Cerebellar nuclear complex (tissue), 1 donor: ENCODE data around the gene SPARC.
"Not testable (repeated sequence)": the region's sequence is repeated elsewhere in the genome, so short reads cannot be mapped to it uniquely, and the experiment has no call there.

Experiments
- DNase-seq, 2 experiments: peaks; one replicate each; lab custom pipeline; 2025; lab: John Stamatoyannopoulos, UW

SPARC gene

GRCh38 chr5:151700296-151700695 is 13.6 kb upstream of the SPARC start:
- DNase-seq: no peak

- no peak for DNase-seq
Observed at GRCh38 chr5:151699071-151699901, 12.6 kb upstream of the SPARC start.

DNA sequence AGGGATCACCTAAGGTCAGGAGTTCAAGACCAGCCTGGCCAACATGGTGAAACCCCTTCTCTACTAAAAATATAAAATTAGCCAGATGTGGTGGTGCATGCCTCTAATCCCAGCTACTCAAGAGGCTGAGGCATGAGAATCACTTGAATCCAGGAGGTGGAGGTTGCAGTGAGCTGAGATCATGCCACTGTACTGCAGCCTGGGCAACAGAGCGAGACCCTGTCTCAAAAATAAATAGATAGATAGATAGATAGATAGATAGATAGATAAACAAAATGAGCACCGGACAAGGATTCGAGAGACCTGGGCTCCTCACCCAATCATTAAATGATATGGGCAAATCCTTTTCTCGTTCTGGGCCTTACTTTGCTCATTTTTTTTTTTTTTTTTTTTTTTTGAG is 11.4 kb upstream of the SPARC start:
- not testable (repeated sequence) for DNase-seq

GRCh38 chr5:151697452-151697851 is 10.7 kb upstream of the SPARC start:
- no peak for DNase-seq

DNA sequence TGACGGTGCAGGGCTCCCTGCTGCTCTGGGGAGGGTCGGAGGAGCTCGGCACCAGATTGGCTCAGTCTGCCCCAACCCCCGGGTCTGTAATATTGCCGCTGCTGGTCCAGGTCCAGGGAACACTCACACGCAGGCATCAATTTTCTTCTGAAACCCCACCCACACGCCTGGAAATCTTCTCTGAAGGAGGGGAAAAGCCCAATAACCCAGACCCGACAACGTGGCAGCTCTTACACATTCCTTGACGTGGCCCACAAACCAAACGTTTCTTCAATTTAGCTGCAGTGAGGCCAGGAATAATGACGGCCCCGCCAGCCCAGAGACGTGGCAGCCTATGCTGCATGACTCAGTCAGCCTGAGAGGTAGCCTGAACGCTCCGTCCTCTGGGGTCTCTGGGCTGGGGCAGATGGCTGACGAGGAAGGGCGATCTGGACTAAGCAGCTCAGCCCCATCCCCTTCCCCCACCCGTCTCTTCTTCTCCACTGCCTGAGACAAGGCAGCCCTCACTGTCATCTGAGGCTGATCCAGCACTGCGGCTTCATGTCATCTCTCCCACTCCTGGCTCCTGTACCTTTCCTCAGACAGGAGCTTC is 9.9 kb upstream of the SPARC start:
- no peak for DNase-seq

DNA sequence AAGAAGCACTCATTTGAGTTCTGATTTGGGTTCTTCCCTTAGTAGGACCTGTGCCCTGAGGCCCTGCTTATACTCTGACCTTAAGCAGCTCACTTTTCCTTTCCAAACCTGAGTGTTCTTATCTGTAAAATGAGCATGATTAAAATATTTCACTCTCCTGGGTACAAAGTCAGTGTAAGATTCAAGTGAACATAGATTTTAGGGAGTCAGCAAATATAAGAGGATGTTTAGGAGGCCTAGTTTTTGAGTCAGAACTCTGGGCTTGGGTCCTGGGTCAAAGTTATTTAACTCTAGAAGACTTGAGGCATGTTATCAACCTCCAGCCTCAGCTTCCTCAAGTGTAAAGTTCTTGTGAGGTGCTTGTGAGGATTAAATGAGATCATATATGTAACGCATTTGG is 8.7 kb upstream of the SPARC start:
- no peak for DNase-seq

DNA sequence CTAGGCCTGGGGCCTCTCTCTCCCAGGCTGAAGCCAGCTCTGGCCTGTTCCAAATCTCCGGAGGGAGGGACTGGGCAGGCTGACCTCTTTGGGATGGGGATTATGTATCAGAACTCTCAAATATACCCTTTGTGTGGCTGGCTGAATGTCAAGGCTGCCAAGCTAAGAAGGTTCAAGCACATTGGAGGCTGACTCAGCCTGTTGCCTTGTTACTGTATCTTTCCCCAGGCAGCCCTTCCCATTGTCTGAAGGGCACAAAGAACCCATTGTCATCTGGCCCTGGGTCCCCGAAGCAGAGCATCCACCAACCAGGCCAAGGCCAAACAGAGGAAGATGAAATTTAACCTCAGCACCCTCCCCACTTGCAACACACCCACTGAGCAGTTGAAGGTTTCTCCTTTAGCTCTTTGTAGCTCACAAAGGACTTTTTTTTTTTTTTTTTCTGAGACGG is 7.3 kb upstream of the SPARC start:
- no peak for DNase-seq

DNA sequence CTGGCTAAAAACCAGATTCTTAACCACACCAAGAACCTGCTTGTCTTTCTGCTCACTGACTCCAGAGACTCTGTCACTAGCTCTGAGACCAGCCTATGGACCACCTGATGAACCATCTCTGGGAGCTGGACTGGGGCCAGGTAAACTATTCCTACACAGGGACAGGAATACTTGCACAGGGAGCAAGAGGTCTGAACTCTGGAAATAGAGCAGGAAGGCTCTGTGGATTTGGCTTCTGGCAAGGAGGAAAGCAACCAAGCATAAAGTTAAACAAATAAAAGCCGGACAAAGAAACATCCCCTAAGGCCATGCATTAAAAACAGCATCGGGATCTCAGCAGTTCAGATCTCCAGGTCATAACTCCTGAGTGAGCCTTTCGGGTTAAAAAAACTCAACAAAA is 5.6 kb upstream of the SPARC start:
- DNase-seq: no peak

DNA sequence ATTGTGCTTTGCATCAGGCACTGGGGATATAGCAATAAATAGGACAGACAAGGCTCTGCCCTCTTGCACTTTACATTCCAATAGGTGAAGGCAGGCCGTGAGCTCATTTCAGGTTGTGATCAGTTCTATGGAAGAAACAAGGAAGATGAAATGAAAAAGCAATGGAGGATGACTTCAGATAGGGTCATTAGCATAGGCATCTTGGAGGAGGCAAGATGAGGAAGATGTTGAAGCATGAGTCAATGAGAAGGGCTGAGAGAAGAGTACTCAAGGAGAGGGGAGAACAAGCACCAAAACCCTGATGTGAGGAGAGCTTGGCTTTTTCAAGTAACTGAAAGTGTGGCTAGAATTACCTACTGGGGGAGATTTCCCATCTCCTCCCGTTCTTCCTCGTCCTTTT is 5.0 kb upstream of the SPARC start:
- DNase-seq: no peak

DNA sequence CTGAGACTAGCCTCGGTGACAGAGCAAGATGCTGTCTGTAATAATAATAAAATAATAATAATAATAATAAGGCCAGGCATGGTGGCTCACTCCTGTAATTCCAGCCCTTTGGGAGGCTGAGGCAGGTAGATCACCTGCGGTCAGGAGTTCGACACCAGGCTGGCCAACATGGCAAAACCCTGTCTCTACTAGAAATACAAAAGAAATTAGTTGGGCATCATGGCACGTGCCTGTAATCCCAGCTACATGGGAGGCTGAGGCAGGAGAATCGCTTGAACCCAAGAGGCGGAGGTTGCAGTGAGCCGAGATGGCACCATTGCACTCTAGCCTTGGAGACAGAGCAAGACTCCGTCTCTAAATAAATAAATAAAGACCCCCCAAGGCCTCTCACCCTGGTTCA is 2.9 kb upstream of the SPARC start:
- DNase-seq: not testable (repeated sequence)

GRCh38 chr5:151688436-151688835 is 1.7 kb upstream of the SPARC start:
- DNase-seq: no peak

GRCh38 chr5:151685749-151686673 is 704 bp downstream of the SPARC start:
- DNase-seq: no peak

DNA sequence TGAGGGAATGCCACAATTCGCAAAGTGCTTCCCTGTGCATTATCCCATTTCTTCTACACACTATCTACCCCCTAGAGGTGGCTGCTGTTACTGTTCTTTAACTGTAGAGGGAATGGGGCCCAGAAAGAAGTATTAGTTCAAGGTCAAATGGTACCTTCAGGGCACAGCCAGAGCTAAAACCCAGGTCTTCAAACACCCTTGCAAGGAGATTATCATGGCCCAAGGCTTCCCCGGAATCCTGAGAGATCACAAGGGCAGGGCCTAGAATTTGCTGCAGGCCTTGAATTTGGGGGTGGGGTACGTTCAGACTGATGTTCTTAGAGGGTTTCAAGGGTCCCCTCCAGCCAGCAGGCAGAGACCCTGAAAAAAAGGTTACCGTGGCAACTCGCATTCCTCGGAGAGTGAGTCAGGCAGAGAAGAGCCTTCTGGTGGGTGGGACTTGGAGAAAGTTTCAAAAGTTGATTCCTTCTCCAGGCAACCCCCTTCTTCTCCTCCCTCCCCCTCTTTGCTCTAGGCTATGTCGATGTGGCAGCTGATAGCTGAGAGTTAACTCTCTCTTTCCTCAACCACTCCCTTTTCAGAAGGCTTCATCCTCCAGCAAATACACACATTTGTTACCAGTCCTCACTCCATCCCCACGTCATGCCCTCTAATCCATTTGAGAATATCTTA is 1.9 kb downstream of the SPARC start:
- DNase-seq: no peak

- DNase-seq: no peak
Observed at GRCh38 chr5:151683986-151684588, 2.6 kb downstream of the SPARC start.

GRCh38 chr5:151683444-151683843 is 3.3 kb downstream of the SPARC start:
- DNase-seq: no peak

DNA sequence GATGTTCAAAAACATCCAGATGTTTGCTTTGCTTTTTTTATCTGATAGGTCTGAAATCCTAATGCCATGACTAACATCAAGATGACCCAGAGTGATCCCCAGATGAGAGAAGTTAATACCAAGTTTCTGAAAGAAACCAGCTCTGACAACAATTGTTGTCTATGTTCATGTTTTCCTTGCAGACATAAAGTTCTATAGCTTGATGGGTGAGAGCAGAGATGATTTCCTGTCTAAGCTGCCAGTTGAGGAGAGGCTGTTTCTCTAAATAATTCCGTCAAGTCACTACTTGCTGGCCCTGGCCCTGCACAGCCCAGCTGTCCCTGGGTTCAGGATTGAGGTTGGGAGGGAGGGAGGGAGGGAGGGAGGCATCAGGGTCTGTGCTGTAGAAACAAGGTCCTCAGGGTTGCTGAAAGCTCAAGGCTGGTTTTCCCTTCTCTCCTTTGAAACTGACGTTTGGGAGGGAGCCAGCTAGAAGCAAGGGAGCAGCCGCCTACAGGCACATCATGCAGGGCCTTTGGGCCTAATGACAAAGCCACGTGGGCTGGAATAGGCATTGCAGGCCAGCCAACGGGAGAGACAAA is 3.9 kb downstream of the SPARC start:
- DNase-seq: no peak

GRCh38 chr5:151682240-151682639 is 4.5 kb downstream of the SPARC start:
- DNase-seq: no peak

GRCh38 chr5:151680944-151681427 is 5.7 kb downstream of the SPARC start:
- no peak for DNase-seq

GRCh38 chr5:151680156-151680505 is 6.6 kb downstream of the SPARC start:
- not testable (repeated sequence) for DNase-seq

GRCh38 chr5:151679421-151680155 is 7.1 kb downstream of the SPARC start:
- DNase-seq: no peak
